Heart left ventricle (tissue), 16 donors: ENCODE data around the gene NEU3. TPM values are rescaled to one million over a fixed set of nuclear protein-coding genes. Genes with fewer than 3 reads are reported as not detected.
"Not testable (repeated sequence)": the region's sequence is repeated elsewhere in the genome, so short reads cannot be mapped to it uniquely, and the experiment has no call there.

Source experiments
- ATAC-seq, 4 donors: fragments of 200-7000 bp; cut with Tn5 transposase; one replicate each; pipeline ENCODE4 v1.9.1; 2020 to 2022; ENCODE audit warnings: moderate library complexity in 4 of 4, mild to moderate bottlenecking in 3 of 4, moderate number of reproducible peaks in 1 of 4
- DNase-seq, 5 donors: peaks; one replicate each; pipeline ENCODE4 v3.0.0-alpha.2; 2020
- H3K27ac ChIP-seq, 12 donors: fragments of 200-600 bp; sonication (generic) in 4 of 12; one replicate each; pipeline versions ENCODE4 v1.5.0 to v1.8.0; 2016 to 2022; ENCODE audit warnings: mild to moderate bottlenecking in 2 of 12
- H3K27me3 ChIP-seq, 9 donors: fragments of 200-600 bp; sonication (generic) in 2 of 9; one replicate each; pipeline versions ENCODE4 v1.5.1 to v1.8.0; 2016 to 2022; ENCODE audit warnings: mild to moderate bottlenecking in 3 of 9
- H3K36me3 ChIP-seq, 9 donors: fragments of 200-600 bp; sonication (generic) in 2 of 9; one replicate each; pipeline versions ENCODE4 v1.5.0 to v1.8.0; 2018 to 2022; ENCODE audit warnings: mild to moderate bottlenecking in 2 of 9
- H3K4me1 ChIP-seq, 12 donors: fragments of 200-600 bp; sonication (generic) in 4 of 12; one replicate each; pipeline versions ENCODE4 v1.5.0 to v1.8.0; 2016 to 2022; ENCODE audit warnings: mild to moderate bottlenecking in 3 of 12
- H3K4me3 ChIP-seq, 12 donors: fragments of 200-600 bp; sonication (generic) in 4 of 12; one replicate each; pipeline versions ENCODE4 v1.5.0 to v1.8.0; 2017 to 2022; ENCODE audit warnings: mild to moderate bottlenecking in 9 of 12, moderate library complexity in 4 of 12
- H3K9me3 ChIP-seq, 12 donors: fragments of 200-600 bp; sonication (generic) in 4 of 12; one replicate each; pipeline versions ENCODE4 v1.5.0 to v1.8.0; 2016 to 2022; ENCODE audit warnings: mild to moderate bottlenecking in 1 of 12
- CTCF ChIP-seq, 12 donors: fragments of 200-600 bp; sonication (generic) in 4 of 12; IDR thresholded peaks; one replicate each; pipeline versions ENCODE4 v1.5.0 to v1.8.0; 2018 to 2022; ENCODE audit warnings: antibody characterized with exemption in 12 of 12, mild to moderate bottlenecking in 5 of 12
- POLR2A ChIP-seq, 2 donors: fragments of 450-650 bp; IDR thresholded peaks; one replicate each; pipeline ENCODE4 v1.6.1; 2017; ENCODE audit warnings: antibody characterized with exemption in 2 of 2, mild to moderate bottlenecking in 2 of 2, moderate library complexity in 2 of 2
- WGBS, 4 donors: extraction: QIAGEN DNeasy Blood & Tissue Kit in 2 of 4; methylation state at CpG; one replicate each; pipeline versions ENCODE4 v1.1.5 to v1.1.7; 2013 to 2018; 5-methylcytosine and 5-hydroxymethylcytosine counted together
- intact Hi-C, 10 donors: fragments of 100-400 bp; cut with DNase I; formaldehyde crosslinking; loops; one replicate each; pipeline versions ENCODE4 v1.11.1 to v1.14.2; 2022
- polyA plus RNA-seq, 2 donors: library from polyadenylated mRNA; stranded (reverse); fragments of 200-250 nt; gene quantifications; one replicate each; pipeline ENCODE4 v1.2.3, GENCODE V29; 2013
- total RNA-seq, 9 donors: library from RNA; depleted of rRNA in 2 of 9; stranded (reverse); fragments of >200 nt in 2 of 9; fragmentation: NEBNext Ultra II Directional in 3 of 9; extraction: Animal tissue kit (Norgen Biotek cat#: 25700) in 3 of 9; gene quantifications; one replicate each; pipeline versions ENCODE4 v1.1.0 to v1.2.4, GENCODE V29; 2016 to 2023
- donor health status: ischemic (EF 13 %, LVEDD 7.1; RV severe dilation, severe dysfunction).
- donor health status: healthy with polysubstance abuse.
- donor health status: DM: no; HTN: yes; CAD: no.
- donor health status: DM: no; HTN: no; CAD: no.
- donor health status: ischemic (EF 25% LVEDD 6.9; RV normal size, moderate dysfunction).
- donor health status: ischemic (EF 25% LVEDD 5.7; RV mildly dilated, moderate dysfunction).
- donor health status: healthy.
- donor health status: DM: yes; HTN: yes; CAD: no.
- donor health status: ischemic (EF 35%, LVEDD 5.7; RV mildly dilated, moderate dysfunction).
- donor health status: nonischemic (EF 11% LVEDD 7.7; RV severe dilation, severe dysfunction).
- donor health status: DM: yes; HTN: yes; CAD: no.
- donor health status: PGD.
- donor health status: ischemic (EF 29% LVEDD 5.4; RV normal size, mild dysfunction).
- donor health status: nonischemic (EF 23%, LVEDD 6.1; RV moderate dilation, normal function).

NEU3 gene
- total and polyA plus RNA-seq, 11 donors: 5.1 to 16.6 (median 7.7) TPM

GRCh38 chr11:74954199-74954598 is 34.5 kb upstream of the NEU3 start:
- Histone ChIP-seq H3K27me3 (no peaks in the 10 kb centered on the region), H3K9me3 (no peaks in the 10 kb centered on the region), H3K4me3 (no peak overlapping the region), H3K27ac (no peak overlapping the region), H3K4me1 (peaks cover 0 to 93% (median 62%) of the 10 kb centered on the region in 12 donors), H3K36me3 (peaks cover 0 to 19% (median 11%) of the 10 kb centered on the region in 9 donors)
- 80 to 89% (median 83%) methylated on average over 1 of the region's 1 CpG for WGBS, 4 donors
- intact Hi-C loops: loop anchor here in 1 of 10 donors (5.0 kb wide), 1 partner anchor 33 kb away; the partner anchor contains the start of gene NEU3
- ATAC-seq (no peak), DNase-seq (no peak)
- no peak for TF ChIP-seq CTCF (IDR thresholded peaks at IDR 0.05)
- no peak for TF ChIP-seq POLR2A (IDR thresholded peaks at IDR 0.05)

- peaks cover 0 to 30% (median 15%) of the 10 kb centered on the region in 9 donors for H3K36me3 ChIP-seq
- H3K27ac ChIP-seq: peak overlapping the region in 3 of 12 donors; percentile 27 to 58 (median 48)
- DNase-seq: peak in 1 of 5 donors; percentile 46
These were observed 32.2 kb upstream of the NEU3 start for GRCh38 chr11:74956397-74957015.

GRCh38 chr11:74957937-74958629 is 30.6 kb upstream of the NEU3 start:
- Histone ChIP-seq H3K36me3 (peaks cover 0 to 33% (median 11%) of the 10 kb centered on the region in 9 donors), H3K4me3 (no peak overlapping the region), H3K4me1 (peaks cover 0 to 87% (median 38%) of the 10 kb centered on the region in 12 donors), H3K27ac (no peak overlapping the region), H3K9me3 (no peaks in the 10 kb centered on the region), H3K27me3 (no peaks in the 10 kb centered on the region)
- ATAC-seq: no peak
- intact Hi-C loops: no loop called here
- WGBS, 4 donors: 83 to 97% (median 91%) methylated on average over 1 of the region's 1 CpG
- DNase-seq: no peak
- TF ChIP-seq CTCF (IDR thresholded peaks at IDR 0.05) (no peak), POLR2A (IDR thresholded peaks at IDR 0.05) (no peak)

More at GRCh38 chr11:74956397-74957015, 32.2 kb upstream of the NEU3 start:
- TF ChIP-seq POLR2A (IDR thresholded peaks at IDR 0.05): no peak
- no peaks in the 10 kb centered on the region for H3K27me3 ChIP-seq
- no peaks in the 10 kb centered on the region for H3K9me3 ChIP-seq
- intact Hi-C loops: no loop called here
- H3K4me1 ChIP-seq: peaks cover 0 to 96% (median 52%) of the 10 kb centered on the region in 12 donors
- no peak overlapping the region for H3K4me3 ChIP-seq
- peak; percentile 65 to 89 (median 84) for ATAC-seq
- 30 to 48% (median 41%) methylated on average over 4 of the region's 4 CpGs for WGBS, 4 donors

GRCh38 chr11:74960128-74960527 is 28.6 kb upstream of the NEU3 start:
- Histone ChIP-seq H3K36me3 (peaks cover 0 to 41% (median 12%) of the 10 kb centered on the region in 9 donors), H3K4me1 (peaks cover 0 to 81% (median 43%) of the 10 kb centered on the region in 12 donors)
- H3K27ac ChIP-seq, DNase-seq, intact Hi-C loops, H3K27me3 ChIP-seq, ATAC-seq, H3K9me3 ChIP-seq, H3K4me3 ChIP-seq: not testable (repeated sequence)
- WGBS, 4 donors: 92 to 96% (median 94%) methylated on average over 6 of the region's 6 CpGs

- ATAC-seq (no peak), DNase-seq (no peak)
- Histone ChIP-seq H3K4me3 (no peak overlapping the region), H3K36me3 (peaks cover 0 to 87% (median 65%) of the 10 kb centered on the region in 9 donors), H3K9me3 (no peaks in the 10 kb centered on the region), H3K27me3 (no peaks in the 10 kb centered on the region), H3K4me1 (peaks cover 0 to 35% (median 13%) of the 10 kb centered on the region in 12 donors), H3K27ac (no peak overlapping the region)
- no peak for TF ChIP-seq CTCF (IDR thresholded peaks at IDR 0.05)
- no peak for TF ChIP-seq POLR2A (IDR thresholded peaks at IDR 0.05)
- WGBS, 4 donors: 81 to 91% (median 86%) methylated on average over 5 of the region's 5 CpGs
- intact Hi-C loops: no loop called here
These were observed 22.1 kb upstream of the NEU3 start for GRCh38 chr11:74966651-74967050.
